GM12878 (cell line): Measurements from ENCODE around the gene KCTD14. TPM values are rescaled to one million over a fixed set of nuclear protein-coding genes. Genes with fewer than 3 reads are reported as not detected.

Experiments
- ATAC-seq: fragments of 200-7000 bp; cut with Tn5 transposase; 3 replicates; pipeline ENCODE4 v1.9.1; 2020; ENCODE audit warnings: mild to moderate bottlenecking, moderate library complexity
- BruUV-seq: library from RNA; stranded (reverse); fragments of 400-500 nt; replicated peaks from 2 replicates; lab custom pipeline; 2021; lab: Mats Ljungman, UMichigan
- CTCF ChIA-PET: fragments of 300-600 bp; sonication (Branson Sonifier 250); formaldehyde crosslinking; extraction: SDS; loops from one replicate; lab custom pipeline; 2021; ENCODE audit warnings: inconsistent platforms; lab: Yijun Ruan, JAX
- POLR2A ChIA-PET: fragments of 350-600 bp; formaldehyde crosslinking; extraction: SDS; loops from one replicate; lab custom pipeline; 2021; ENCODE audit warnings: inconsistent platforms; lab: Charles Lee
- RAD21 ChIA-PET: fragments of 300-600 bp; sonication (Branson Sonifier 250); formaldehyde crosslinking; loops from one replicate; lab custom pipeline; 2023; ENCODE audit warnings: antibody characterized with exemption; ENCODE audit not compliant: unreplicated experiment; lab: Charles Lee
- SMC1A ChIA-PET: fragments of 300-600 bp; sonication (Branson Sonifier 250); formaldehyde crosslinking; loops from one replicate; lab custom pipeline; 2023; ENCODE audit not compliant: unreplicated experiment, uncharacterized antibody; lab: Charles Lee
- DNase-seq: peaks from one replicate; pipeline ENCODE4 v3.0.0-alpha.2; 2011; ENCODE audit warnings: low read depth, low spot score
- FAIRE-seq: peaks from 3 replicates; lab custom pipeline; 2011; peaks lifted over from hg19 to GRCh38; lab: Jason Lieb, UNC
- H2AFZ ChIP-seq: 2 replicates; pipeline ENCODE4 v1.6.0; 2011; ENCODE audit warnings: low read depth, low read length, control low read depth; ENCODE audit not compliant: control insufficient read depth
- H3K27ac ChIP-seq: 2 replicates; pipeline ENCODE4 v1.5.1; 2011; ENCODE audit warnings: control low read depth; ENCODE audit not compliant: control insufficient read depth, insufficient read depth
- H3K27me3 ChIP-seq, 2 experiments: replicated peaks in 1 of 2; 2 replicates each; pipeline versions ENCODE4 v1.6.0 to v1.6.1; 2011; ENCODE audit warnings: low read length in 1 of 2; ENCODE audit not compliant: control insufficient read depth in 2 of 2, insufficient read depth in 2 of 2
- H3K36me3 ChIP-seq, 2 experiments: 2 replicates each; pipeline ENCODE4 v1.5.1; 2011; ENCODE audit warnings: low read length in 1 of 2; ENCODE audit not compliant: control insufficient read depth in 2 of 2, insufficient read depth in 2 of 2
- H3K4me1 ChIP-seq: 2 replicates; pipeline ENCODE4 v1.6.1; 2011; ENCODE audit warnings: mild to moderate bottlenecking, low read length, moderate library complexity, mixed read lengths; ENCODE audit not compliant: control insufficient read depth, insufficient read depth
- H3K4me2 ChIP-seq: 2 replicates; pipeline ENCODE4 v1.6.0; 2011; ENCODE audit warnings: control low read depth; ENCODE audit not compliant: control insufficient read depth, insufficient read depth
- H3K4me3 ChIP-seq: fragments of 200-600 bp; sonication (generic); 2 replicates; pipeline ENCODE4 v1.5.1; 2016
- H3K79me2 ChIP-seq: 2 replicates; pipeline ENCODE4 v1.6.0; 2011; ENCODE audit warnings: low read length; ENCODE audit not compliant: control insufficient read depth, insufficient read depth
- H3K9ac ChIP-seq: 2 replicates; pipeline ENCODE4 v1.8.0; 2011; ENCODE audit warnings: low read length, control low read depth, mixed read lengths; ENCODE audit not compliant: control insufficient read depth, insufficient read depth
- H3K9me3 ChIP-seq: replicated peaks from 3 replicates; pipeline ENCODE4 v1.5.1; 2011; ENCODE audit warnings: mild to moderate bottlenecking, low read length; ENCODE audit not compliant: control insufficient read depth, insufficient read depth
- H4K20me1 ChIP-seq: 2 replicates; pipeline ENCODE4 v1.6.0; 2011; ENCODE audit not compliant: control insufficient read depth, insufficient read depth
- BACH1 ChIP-seq: fragments of 450-650 bp; IDR thresholded peaks from 2 replicates; pipeline ENCODE4 v1.6.1; 2017; ENCODE audit warnings: mild to moderate bottlenecking, borderline replicate concordance
- MEF2A ChIP-seq: IDR thresholded peaks from 2 replicates; pipeline ENCODE4 v1.6.1; 2011; ENCODE audit warnings: low read depth, mild to moderate bottlenecking, low read length, moderate library complexity; ENCODE audit not compliant: insufficient read depth
- MYB ChIP-seq: fragments of 150-350 bp; IDR thresholded peaks from 2 replicates; pipeline ENCODE4 v1.6.1; 2014; ENCODE audit warnings: mild to moderate bottlenecking, low read depth, low read length, borderline replicate concordance
- NFXL1 ChIP-seq: fragments of 450-650 bp; IDR thresholded peaks from 2 replicates; pipeline ENCODE4 v1.6.1; 2017; ENCODE audit warnings: antibody characterized with exemption, mild to moderate bottlenecking, borderline replicate concordance
- NR2C1 ChIP-seq: fragments of 450-650 bp; IDR thresholded peaks from 2 replicates; pipeline ENCODE4 v1.6.1; 2017; ENCODE audit warnings: antibody characterized with exemption, mild to moderate bottlenecking, moderate library complexity
- SMARCA5 ChIP-seq: fragments of 450-650 bp; IDR thresholded peaks from 2 replicates; pipeline ENCODE4 v1.6.1; 2017; ENCODE audit warnings: mild to moderate bottlenecking
- SP1 ChIP-seq: IDR thresholded peaks from one replicate; pipeline ENCODE4 v1.6.1; 2011; ENCODE audit warnings: low read depth, low read length
- WRNIP1 ChIP-seq: IDR thresholded peaks from 2 replicates; pipeline ENCODE4 v1.6.1; 2011; ENCODE audit warnings: low read depth, low read length, improper control_type of control experiment, borderline replicate concordance
- ZBED1 ChIP-seq: IDR thresholded peaks from 2 replicates; pipeline ENCODE4 v1.6.1; 2016; ENCODE audit warnings: borderline replicate concordance
- ZNF217 ChIP-seq: fragments of 450-650 bp; IDR thresholded peaks from 2 replicates; pipeline ENCODE4 v1.6.1; 2017; ENCODE audit warnings: antibody characterized with exemption, mild to moderate bottlenecking
- WGBS: methylation state at CpG from one replicate; pipeline ENCODE4 v1.1.6; 2016; ENCODE audit warnings: low lambda C conversion rate; ENCODE audit not compliant: insufficient replicate concordance, insufficient coverage; ENCODE audit errors: missing lambda C conversion rate; 5-methylcytosine and 5-hydroxymethylcytosine counted together
- in situ Hi-C: fragments of 300-500 bp; cut with MboI; formaldehyde crosslinking; loops from 9 replicates; pipeline ENCODE4 v1.14.3; 2018; ENCODE audit warnings: mixed read lengths
- intact Hi-C: fragments of 100-400 bp; cut with micrococcal nuclease; formaldehyde crosslinking; loops from one replicate; pipeline ENCODE4 v1.14.2; 2022; ENCODE audit not compliant: unreplicated experiment
- polyA plus RNA-seq, 11 experiments: library from polyadenylated mRNA; depleted of rRNA in 4 of 11; unstranded in 6 of 11; stranded (reverse) in 5 of 11; fragments of >200 nt; fragmentation: Nextera tagmentation in 4 of 11; fragmentation: Illumina TruSeq in 1 of 11; extraction: Ambion mirVana in 4 of 11; extraction: Trizol in 1 of 11; gene quantifications; 1 replicate in 1 of 11; 2 replicates in 10 of 11; pipeline versions ENCODE4 v1.2.1 to v1.2.3, GENCODE V29; 2011 to 2016; ENCODE audit warnings: inconsistent platforms in 2 of 11, missing spikeins in 2 of 11, low read depth in 1 of 11
- total RNA-seq, 4 experiments: library from RNA; depleted of rRNA in 3 of 4; stranded (reverse); fragments of >200 nt in 3 of 4; fragmentation: Illumina TruSeq in 1 of 4; extraction: Trizol in 1 of 4; gene quantifications; 2 replicates each; pipeline versions ENCODE4 v1.2.1 to v1.2.3, GENCODE V29; 2013 to 2021
- TF ChIP-seq, protein P1 (sequence below): IDR thresholded peaks from 2 replicates; pipeline ENCODE4 v1.6.1; 2012; ENCODE audit warnings: mild to moderate bottlenecking, low read depth, low read length
- TF ChIP-seq, protein P2 (sequence below): fragments of 450-650 bp; formaldehyde crosslinking; IDR thresholded peaks from 2 replicates; pipeline ENCODE4 v1.4.0; 2022; ENCODE audit warnings: mild to moderate bottlenecking, moderate library complexity

KCTD14 gene
- total and polyA plus RNA-seq, 10 of the 15 experiments (the other 5 are each of a cell fraction or from before 2014, with no cell fraction given) = 0.11 to 0.63 (median 0.48) TPM

DNA sequence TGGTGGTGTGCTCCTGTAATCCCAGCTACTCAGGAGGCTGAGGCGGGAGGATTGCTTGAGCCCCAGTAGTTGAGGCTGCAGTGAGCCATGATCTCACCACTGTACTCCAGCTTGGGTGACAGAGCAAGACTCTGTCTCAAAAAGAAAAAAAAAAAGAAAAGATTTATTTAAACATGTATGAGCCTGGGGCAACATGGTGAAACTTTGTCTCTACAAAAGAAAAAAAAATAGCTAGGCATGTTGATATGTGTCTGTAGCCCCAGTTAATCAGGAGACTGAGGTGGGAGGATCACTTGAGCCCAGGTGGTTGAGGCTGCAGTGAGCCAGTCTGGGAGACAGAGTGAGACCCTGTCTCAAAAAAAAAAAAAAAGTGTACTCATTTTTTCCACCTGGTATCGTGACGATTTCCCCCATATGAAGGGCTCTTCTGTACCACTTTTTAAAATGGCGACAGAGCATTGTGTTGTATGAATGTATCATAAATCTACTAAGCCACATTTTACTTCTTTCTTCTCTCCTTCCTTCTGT is 16.4 kb upstream of the KCTD14 start:
- peak overlapping the region; percentile 96 for H2AFZ ChIP-seq
- ChIA-PET POLR2A (interaction anchor here (0.6 to 1.0 kb wide), 2 partner anchors 18 to 45 kb away, joined by 3 read pairs; partner anchors contain the start of gene INTS4), RAD21 (interaction anchor here (0.7 to 2.5 kb wide), 4 partner anchors 8 to 44 kb away, joined by 3 to 9 read pairs (median 3); no protein-coding TSS in a partner anchor), SMC1A (interaction anchor here (0.6 to 1.3 kb wide), 7 partner anchors 9 to 411 kb away, joined by 3 to 7 read pairs (median 3); no protein-coding TSS in a partner anchor), CTCF (interaction anchor here (0.8 to 1.2 kb wide), 5 partner anchors 19 to 525 kb away, joined by 3 to 4 read pairs (median 3); partner anchors contain the start of gene INTS4)
- 75% methylated on average over 4 of the region's 4 CpGs for WGBS
- in situ Hi-C loops (no loop called here), intact Hi-C loops (no loop called here)
- peak overlapping the region; percentile 55 for H3K9ac ChIP-seq
- peaks cover 7% of the 10 kb centered on the region for H3K4me1 ChIP-seq
- no peak overlapping the region for H3K4me3 ChIP-seq
- H4K20me1 ChIP-seq = no peaks in the 10 kb centered on the region
- ATAC-seq (peak; percentile 12; the same call in 1 of the 3 replicates), DNase-seq (no peak), FAIRE-seq (no peak)
- TF ChIP-seq, protein P1, sequence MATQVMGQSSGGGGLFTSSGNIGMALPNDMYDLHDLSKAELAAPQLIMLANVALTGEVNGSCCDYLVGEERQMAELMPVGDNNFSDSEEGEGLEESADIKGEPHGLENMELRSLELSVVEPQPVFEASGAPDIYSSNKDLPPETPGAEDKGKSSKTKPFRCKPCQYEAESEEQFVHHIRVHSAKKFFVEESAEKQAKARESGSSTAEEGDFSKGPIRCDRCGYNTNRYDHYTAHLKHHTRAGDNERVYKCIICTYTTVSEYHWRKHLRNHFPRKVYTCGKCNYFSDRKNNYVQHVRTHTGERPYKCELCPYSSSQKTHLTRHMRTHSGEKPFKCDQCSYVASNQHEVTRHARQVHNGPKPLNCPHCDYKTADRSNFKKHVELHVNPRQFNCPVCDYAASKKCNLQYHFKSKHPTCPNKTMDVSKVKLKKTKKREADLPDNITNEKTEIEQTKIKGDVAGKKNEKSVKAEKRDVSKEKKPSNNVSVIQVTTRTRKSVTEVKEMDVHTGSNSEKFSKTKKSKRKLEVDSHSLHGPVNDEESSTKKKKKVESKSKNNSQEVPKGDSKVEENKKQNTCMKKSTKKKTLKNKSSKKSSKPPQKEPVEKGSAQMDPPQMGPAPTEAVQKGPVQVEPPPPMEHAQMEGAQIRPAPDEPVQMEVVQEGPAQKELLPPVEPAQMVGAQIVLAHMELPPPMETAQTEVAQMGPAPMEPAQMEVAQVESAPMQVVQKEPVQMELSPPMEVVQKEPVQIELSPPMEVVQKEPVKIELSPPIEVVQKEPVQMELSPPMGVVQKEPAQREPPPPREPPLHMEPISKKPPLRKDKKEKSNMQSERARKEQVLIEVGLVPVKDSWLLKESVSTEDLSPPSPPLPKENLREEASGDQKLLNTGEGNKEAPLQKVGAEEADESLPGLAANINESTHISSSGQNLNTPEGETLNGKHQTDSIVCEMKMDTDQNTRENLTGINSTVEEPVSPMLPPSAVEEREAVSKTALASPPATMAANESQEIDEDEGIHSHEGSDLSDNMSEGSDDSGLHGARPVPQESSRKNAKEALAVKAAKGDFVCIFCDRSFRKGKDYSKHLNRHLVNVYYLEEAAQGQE = no peak
- TF ChIP-seq SP1 (no peak), NR2C1 (no peak), NFXL1 (no peak), MEF2A (no peak), SMARCA5 (no peak), BACH1 (no peak), ZNF217 (no peak), WRNIP1 (no peak), MYB (no peak), ZBED1 (no peak)
- TF ChIP-seq, protein P2, sequence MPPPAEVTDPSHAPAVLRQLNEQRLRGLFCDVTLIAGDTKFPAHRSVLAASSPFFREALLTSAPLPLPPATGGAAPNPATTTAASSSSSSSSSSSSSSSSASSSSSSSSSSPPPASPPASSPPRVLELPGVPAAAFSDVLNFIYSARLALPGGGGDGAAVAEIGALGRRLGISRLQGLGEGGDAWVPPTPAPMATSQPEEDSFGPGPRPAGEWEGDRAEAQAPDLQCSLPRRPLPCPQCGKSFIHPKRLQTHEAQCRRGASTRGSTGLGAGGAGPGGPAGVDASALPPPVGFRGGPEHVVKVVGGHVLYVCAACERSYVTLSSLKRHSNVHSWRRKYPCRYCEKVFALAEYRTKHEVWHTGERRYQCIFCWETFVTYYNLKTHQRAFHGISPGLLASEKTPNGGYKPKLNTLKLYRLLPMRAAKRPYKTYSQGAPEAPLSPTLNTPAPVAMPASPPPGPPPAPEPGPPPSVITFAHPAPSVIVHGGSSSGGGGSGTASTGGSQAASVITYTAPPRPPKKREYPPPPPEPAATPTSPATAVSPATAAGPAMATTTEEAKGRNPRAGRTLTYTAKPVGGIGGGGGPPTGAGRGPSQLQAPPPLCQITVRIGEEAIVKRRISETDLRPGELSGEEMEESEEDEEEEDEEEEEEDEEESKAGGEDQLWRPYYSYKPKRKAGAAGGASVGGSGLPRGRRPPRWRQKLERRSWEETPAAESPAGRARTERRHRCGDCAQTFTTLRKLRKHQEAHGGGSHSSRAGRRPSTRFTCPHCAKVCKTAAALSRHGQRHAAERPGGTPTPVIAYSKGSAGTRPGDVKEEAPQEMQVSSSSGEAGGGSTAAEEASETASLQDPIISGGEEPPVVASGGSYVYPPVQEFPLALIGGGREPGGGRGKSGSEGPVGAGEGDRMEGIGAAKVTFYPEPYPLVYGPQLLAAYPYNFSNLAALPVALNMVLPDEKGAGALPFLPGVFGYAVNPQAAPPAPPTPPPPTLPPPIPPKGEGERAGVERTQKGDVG = no peak
- H3K4me2 ChIP-seq = peak overlapping the region; percentile 72; the same call in 1 of the 2 replicates
- peak overlapping the region; percentile 50; the same call in 1 of the 2 replicates for H3K27ac ChIP-seq
- TSS peak; percentile 62 for BruUV-seq
- H3K27me3 ChIP-seq = no peaks in the 10 kb centered on the region
- no peaks in the 10 kb centered on the region for H3K36me3 ChIP-seq
- no peaks in the 10 kb centered on the region for H3K9me3 ChIP-seq
- no peaks in the 10 kb centered on the region for H3K79me2 ChIP-seq
